ENCODE measurements around the gene GOLGA6B. TPM values are rescaled to one million over a fixed set of nuclear protein-coding genes. Genes with fewer than 3 reads are reported as not detected.

The GOLGA6B gene, protein sequence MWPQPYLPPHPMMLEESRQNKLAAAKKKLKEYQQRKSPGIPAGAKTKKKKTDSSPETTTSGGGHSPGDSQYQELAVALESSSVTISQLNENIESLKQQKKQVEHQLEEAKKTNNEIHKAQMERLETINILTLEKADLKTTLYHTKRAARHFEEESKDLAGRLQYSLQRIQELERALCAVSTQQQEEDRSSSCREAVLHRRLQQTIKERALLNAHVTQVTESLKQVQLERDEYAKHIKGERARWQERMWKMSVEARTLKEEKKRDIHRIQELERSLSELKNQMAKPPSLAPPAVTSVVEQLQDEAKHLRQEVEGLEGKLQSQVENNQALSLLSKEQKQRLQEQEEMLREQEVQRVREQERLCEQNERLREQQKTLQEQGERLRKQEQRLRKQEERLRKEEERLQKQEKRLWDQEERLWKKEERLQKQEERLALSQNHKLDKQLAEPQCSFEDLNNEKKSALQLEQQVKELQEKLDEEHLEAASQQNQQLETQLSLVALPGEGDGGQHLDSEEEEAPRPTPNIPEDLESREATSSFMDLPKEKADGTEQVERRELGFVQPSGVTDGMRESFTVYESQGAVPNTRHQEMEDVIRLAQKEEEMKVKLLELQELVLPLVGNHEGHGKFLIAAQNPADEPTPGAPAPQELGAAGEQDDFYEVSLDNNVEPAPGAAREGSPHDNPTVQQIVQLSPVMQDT
- 0.10 TPM in 1 of 5 replicates, not detected in the others for total RNA-seq (2022; extraction: Qiagen RNA extraction)

DNA sequence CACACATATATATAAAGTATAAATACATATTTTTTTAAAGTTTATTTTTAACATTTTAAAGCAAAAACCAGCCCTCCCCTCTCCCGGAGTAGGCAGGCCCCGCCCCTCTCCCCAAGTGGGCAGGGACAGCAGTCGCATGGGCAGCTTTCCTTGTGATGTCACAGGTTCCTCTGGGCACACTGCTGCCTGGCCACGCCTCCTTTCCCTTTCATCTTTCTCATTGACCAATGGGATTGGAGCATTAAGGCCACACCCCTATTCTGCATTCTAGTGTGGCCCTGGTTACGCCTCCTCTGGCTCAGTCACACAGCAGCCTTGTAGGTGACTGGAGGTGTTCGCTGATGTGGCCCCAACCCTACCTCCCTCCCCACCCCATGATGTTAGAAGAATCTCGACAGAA, at the start of gene GOLGA6B:
GOLGA6B (plus strand) TSS at position 301 of the 400 bp plus-strand sequence; CDS start at position 342, 41 bp downstream.

DNA sequence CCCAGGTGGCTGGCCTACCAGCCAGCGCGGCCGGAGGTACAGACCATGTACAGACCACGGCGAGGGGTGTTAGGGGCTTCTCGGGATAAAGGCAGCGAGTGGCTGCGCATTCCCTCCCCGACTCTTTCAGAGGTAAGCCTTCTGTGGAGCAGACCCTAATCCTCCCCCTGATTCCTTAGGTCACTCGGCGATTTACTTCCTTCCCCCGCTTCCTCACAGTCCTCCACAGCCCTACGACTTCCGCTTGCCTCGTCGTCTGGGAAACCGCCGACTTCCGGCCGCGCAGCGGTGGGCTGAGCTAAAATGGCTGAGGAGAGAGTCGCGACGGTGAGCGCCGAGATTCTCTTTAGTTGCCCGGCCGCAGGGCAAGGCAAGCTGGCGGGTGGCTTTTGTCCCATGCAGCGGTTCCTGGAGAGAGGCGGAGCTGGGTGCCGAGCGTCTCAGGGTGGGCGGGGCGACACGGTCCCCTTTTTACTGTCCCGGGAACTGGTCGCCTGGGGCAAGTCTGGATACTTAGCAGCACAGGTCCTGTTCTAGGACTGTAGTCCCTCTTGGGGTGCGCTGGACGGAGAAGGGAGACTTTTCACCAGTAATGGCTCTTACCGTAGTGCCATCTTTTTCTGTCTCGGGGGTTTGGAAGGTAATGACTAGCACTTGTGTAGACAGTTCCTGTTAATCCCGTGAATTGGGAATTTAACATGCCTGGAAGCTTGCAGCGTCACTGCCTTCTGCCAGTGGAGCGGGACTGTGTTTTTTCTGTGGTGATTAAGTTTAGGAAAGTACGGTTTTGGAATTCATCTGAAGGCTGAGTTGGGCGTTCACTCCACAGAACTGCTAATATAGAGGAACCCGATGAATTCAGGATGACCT, 31.7 kb downstream of the GOLGA6B start, which contains the start of the genes BBS4 and HIGD2B:
BBS4 (plus strand) TSS at position 283 of the 870 bp plus-strand sequence; CDS start at position 304, 21 bp downstream.
HIGD2B (minus strand) TSS at position 258 of the 870 bp plus-strand sequence. CDS start 9,808 bp downstream, outside the sequence.

Other genes with a start within 250 kb of the GOLGA6B start
- gene ARIH1, start 180.4 kb upstream of the GOLGA6B start, total RNA-seq (2022; extraction: Qiagen RNA extraction), result 45.5 to 86.3 TPM (median 76.1 TPM) in 5 replicates
- gene HIGD2B, start 31.5 kb downstream of the GOLGA6B start, total RNA-seq (2022; extraction: Qiagen RNA extraction), result not detected in 5 replicates
- 15.1 to 19.8 TPM (median 17.4 TPM) in 5 replicates for gene BBS4, start 31.5 kb downstream of the GOLGA6B start, total RNA-seq (2022; extraction: Qiagen RNA extraction)
- 68.4 to 75.2 TPM (median 71.0 TPM) in 5 replicates for gene ADPGK, start 129.1 kb downstream of the GOLGA6B start, total RNA-seq (2022; extraction: Qiagen RNA extraction)